Psoas muscle (tissue), 8 donors: Measurements from ENCODE around the gene TADA3. TPM values are rescaled to one million over a fixed set of nuclear protein-coding genes. Genes with fewer than 3 reads are reported as not detected.

Experiments
- ATAC-seq, 4 donors: fragments of 200-7000 bp; cut with Tn5 transposase; one replicate each; pipeline ENCODE4 v1.9.1; 2020; ENCODE audit warnings: moderate library complexity in 3 of 4, mild to moderate bottlenecking in 2 of 4
- DNase-seq, 2 donors: peaks; one replicate each; pipeline ENCODE4 v3.0.0-alpha.2; 2020
- H3K27ac ChIP-seq: fragments of 200-600 bp; one replicate; pipeline ENCODE4 v1.8.0; 2022
- H3K27me3 ChIP-seq, 3 donors: fragments of 200-600 bp in 1 of 3; one replicate each; pipeline versions ENCODE4 v1.6.1 to v1.8.0; 2013 to 2022; ENCODE audit warnings: low read length in 2 of 3, mild to moderate bottlenecking in 2 of 3, moderate library complexity in 1 of 3; ENCODE audit not compliant: insufficient read depth in 3 of 3
- H3K36me3 ChIP-seq, 2 donors: fragments of 200-600 bp in 1 of 2; one replicate each; pipeline versions ENCODE4 v1.6.1 to v1.8.0; 2013 to 2022; ENCODE audit warnings: low read depth in 1 of 2, mild to moderate bottlenecking in 1 of 2, moderate library complexity in 1 of 2; ENCODE audit not compliant: insufficient read depth in 1 of 2
- H3K4me1 ChIP-seq: fragments of 200-600 bp; one replicate; pipeline ENCODE4 v1.8.0; 2022
- H3K4me3 ChIP-seq: fragments of 200-600 bp; one replicate; pipeline ENCODE4 v1.8.0; 2022; ENCODE audit warnings: mild to moderate bottlenecking
- H3K9me3 ChIP-seq: fragments of 200-600 bp; one replicate; pipeline ENCODE4 v1.8.0; 2022
- WGBS, 3 donors: extraction: QIAGEN DNeasy Blood & Tissue Kit; methylation state at CpG; one replicate each; pipeline versions ENCODE4 v1.1.6 to v1.1.7; 2013; 5-methylcytosine and 5-hydroxymethylcytosine counted together
- intact Hi-C, 2 donors: fragments of 100-400 bp; cut with DNase I; formaldehyde crosslinking; loops; one replicate each; pipeline versions ENCODE4 v1.11.0 to v1.14.2; 2022
- polyA plus RNA-seq, 3 donors: library from polyadenylated mRNA; stranded (reverse); fragments of 200-250 nt; gene quantifications; one replicate each; pipeline ENCODE4 v1.2.3, GENCODE V29; 2013
- total RNA-seq, 4 donors: library from RNA; stranded (reverse); fragmentation: NEBNext Ultra II Directional in 2 of 4; extraction: Animal tissue kit (Norgen Biotek cat#: 25700) in 2 of 4; gene quantifications; one replicate each; pipeline versions ENCODE4 v1.2.1 to v1.2.4, GENCODE V29; 2021 to 2023
- TF ChIP-seq, protein P1 (sequence below): fragments of 200-600 bp; IDR thresholded peaks from one replicate; pipeline ENCODE4 v1.8.0; 2022; ENCODE audit warnings: antibody characterized with exemption
- donor health status: healthy with polysubstance abuse.
- donor health status: DM: no; HTN: no; CAD: no; lungs with moderate emphysema.
- donor health status: Bipolar disorder and iron deficiency.
- donor health status: healthy.
- donor health status: DM: yes; HTN: yes; CAD: no.
- donor health status: DM: no; HTN: no; CAD: no.
- donor health status: DM: no; HTN: no; CAD: no.
- donor health status: DM: yes; HTN: yes; CAD: no.

Gene TADA3
- total and polyA plus RNA-seq, 7 donors: 42.2 to 75.7 (median 43.3) TPM

DNA sequence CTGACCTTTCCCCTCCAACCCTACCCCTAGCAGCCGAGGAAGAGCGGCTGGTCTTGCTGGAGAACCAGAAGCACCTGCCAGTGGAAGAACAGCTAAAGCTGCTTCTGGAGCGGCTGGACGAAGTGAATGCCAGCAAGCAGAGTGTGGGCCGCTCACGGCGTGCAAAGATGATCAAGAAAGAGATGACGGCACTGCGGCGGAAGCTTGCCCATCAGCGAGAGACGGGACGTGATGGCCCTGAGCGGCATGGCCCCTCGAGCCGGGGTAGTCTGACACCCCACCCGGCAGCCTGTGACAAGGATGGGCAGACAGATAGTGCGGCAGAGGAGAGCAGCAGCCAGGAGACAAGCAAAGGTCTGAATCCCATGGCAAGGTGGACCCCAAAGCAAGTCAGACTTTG, 48.7 kb downstream of the TADA3 start:
- no peak for DNase-seq
- TF ChIP-seq, protein P1, sequence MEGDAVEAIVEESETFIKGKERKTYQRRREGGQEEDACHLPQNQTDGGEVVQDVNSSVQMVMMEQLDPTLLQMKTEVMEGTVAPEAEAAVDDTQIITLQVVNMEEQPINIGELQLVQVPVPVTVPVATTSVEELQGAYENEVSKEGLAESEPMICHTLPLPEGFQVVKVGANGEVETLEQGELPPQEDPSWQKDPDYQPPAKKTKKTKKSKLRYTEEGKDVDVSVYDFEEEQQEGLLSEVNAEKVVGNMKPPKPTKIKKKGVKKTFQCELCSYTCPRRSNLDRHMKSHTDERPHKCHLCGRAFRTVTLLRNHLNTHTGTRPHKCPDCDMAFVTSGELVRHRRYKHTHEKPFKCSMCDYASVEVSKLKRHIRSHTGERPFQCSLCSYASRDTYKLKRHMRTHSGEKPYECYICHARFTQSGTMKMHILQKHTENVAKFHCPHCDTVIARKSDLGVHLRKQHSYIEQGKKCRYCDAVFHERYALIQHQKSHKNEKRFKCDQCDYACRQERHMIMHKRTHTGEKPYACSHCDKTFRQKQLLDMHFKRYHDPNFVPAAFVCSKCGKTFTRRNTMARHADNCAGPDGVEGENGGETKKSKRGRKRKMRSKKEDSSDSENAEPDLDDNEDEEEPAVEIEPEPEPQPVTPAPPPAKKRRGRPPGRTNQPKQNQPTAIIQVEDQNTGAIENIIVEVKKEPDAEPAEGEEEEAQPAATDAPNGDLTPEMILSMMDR: no peak
- Histone ChIP-seq H3K27ac (no peak overlapping the region), H3K36me3 (peaks cover 33 to 100% of the 10 kb centered on the region in 2 donors), H3K4me3 (no peak overlapping the region), H3K27me3 (no peaks in the 10 kb centered on the region), H3K4me1 (no peaks in the 10 kb centered on the region), H3K9me3 (no peaks in the 10 kb centered on the region)
- 95 to 96% (median 96%) methylated on average over 18 of the region's 18 CpGs for WGBS, 3 donors
- intact Hi-C loops: no loop called here
- no peak for ATAC-seq

DNA sequence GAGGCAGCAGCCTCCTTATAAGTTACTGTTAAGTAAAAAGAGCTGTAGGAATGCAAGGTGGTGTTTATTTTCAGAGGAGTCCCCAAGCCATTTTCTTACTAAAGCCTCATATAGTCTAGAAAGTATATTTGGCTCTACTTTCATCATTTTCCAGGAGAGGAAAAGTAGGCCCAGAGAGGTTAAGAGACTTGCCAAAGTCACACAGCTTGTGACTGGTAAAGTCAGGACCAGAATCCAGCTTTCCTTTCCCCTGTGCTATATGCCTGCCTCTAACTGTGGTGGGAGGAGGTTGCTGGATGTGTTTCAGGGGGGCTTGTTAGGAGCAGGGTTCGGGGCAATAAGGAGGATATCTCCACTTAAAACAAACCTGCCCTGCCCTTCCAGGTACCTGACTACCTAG, 49.7 kb downstream of the TADA3 start:
- TF ChIP-seq, protein P1: no peak
- H3K4me1 ChIP-seq: no peaks in the 10 kb centered on the region
- WGBS, 3 donors: 91 to 100% (median 100%) methylated on average over 1 of the region's 1 CpG
- intact Hi-C loops: no loop called here
- no peaks in the 10 kb centered on the region for H3K9me3 ChIP-seq
- no peak overlapping the region for H3K4me3 ChIP-seq
- DNase-seq (no peak), ATAC-seq (no peak)
- peaks cover 37 to 100% of the 10 kb centered on the region in 2 donors for H3K36me3 ChIP-seq
- no peak overlapping the region for H3K27ac ChIP-seq
- no peaks in the 10 kb centered on the region for H3K27me3 ChIP-seq

DNA sequence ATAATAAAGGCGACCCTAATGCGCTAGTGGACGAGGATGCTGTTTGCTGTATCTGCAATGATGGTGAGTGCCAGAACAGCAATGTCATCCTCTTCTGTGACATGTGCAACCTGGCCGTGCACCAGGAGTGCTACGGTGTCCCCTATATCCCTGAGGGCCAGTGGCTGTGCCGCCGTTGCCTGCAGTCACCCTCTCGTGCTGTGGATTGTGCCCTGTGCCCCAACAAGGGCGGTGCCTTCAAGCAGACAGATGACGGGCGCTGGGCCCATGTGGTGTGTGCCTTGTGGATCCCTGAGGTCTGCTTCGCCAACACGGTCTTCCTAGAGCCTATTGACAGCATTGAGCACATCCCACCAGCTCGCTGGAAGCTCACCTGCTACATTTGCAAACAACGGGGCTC, 53.1 kb downstream of the TADA3 start:
- no peak for ATAC-seq
- intact Hi-C loops: no loop called here
- Histone ChIP-seq H3K9me3 (no peaks in the 10 kb centered on the region), H3K27me3 (no peaks in the 10 kb centered on the region), H3K4me1 (no peaks in the 10 kb centered on the region), H3K27ac (no peak overlapping the region), H3K36me3 (peaks cover 36 to 100% of the 10 kb centered on the region in 2 donors), H3K4me3 (no peak overlapping the region)
- no peak for DNase-seq
- TF ChIP-seq, protein P1: no peak
- WGBS, 3 donors: 90 to 92% (median 91%) methylated on average over 15 of the region's 15 CpGs

DNA sequence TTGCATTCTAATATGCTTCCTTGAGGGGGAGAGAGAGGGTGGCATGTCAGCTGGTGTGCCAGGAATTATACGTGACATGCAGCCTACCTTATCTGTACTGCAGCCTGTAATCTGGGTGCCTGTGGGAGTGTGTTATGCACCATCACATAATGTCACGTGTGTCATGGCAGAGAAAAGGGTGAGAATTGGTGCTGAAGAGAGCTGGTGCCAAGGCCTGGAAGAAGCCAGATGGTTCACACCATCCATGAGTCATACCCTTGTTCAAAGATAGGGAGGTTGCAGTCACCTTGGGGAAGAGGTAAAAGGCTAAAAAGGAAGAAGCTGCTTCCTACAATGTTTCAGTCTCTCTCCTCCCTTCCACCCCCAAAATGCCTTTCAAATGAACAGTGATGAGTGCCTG, 55.4 kb downstream of the TADA3 start:
- Histone ChIP-seq H3K27ac (no peak overlapping the region), H3K4me3 (no peak overlapping the region), H3K27me3 (no peaks in the 10 kb centered on the region), H3K4me1 (peaks cover 17% of the 10 kb centered on the region), H3K9me3 (no peaks in the 10 kb centered on the region), H3K36me3 (peaks cover 19 to 81% of the 10 kb centered on the region in 2 donors)
- 59 to 74% (median 69%) methylated on average over 2 of the region's 2 CpGs for WGBS, 3 donors
- intact Hi-C loops: no loop called here
- DNase-seq (no peak), ATAC-seq (no peak)
- TF ChIP-seq, protein P1: no peak

DNA sequence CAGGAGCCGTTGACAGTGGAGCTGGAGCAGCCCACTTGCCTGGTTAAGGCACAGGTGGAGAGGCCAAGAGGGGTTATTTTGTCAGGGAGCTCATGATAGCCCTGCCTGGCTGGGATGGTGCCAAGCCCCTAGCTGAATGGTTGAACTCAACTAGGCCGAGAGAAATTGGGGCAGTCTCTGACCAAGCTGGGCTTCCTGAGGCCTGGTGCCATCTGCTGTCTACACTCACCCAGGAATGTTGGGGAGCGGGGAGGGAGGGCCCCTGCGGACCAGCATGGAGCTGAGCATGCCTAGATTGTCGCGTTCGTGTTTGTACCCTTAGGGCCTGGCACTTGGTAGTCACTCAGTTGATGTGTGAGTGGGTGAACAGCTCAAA, 59.5 kb downstream of the TADA3 start:
- Histone ChIP-seq H3K36me3 (peaks cover 0 to 40% of the 10 kb centered on the region in 2 donors), H3K4me1 (peaks cover 17% of the 10 kb centered on the region), H3K9me3 (no peaks in the 10 kb centered on the region), H3K27ac (peak overlapping the region; percentile 100), H3K4me3 (peak overlapping the region; percentile 95), H3K27me3 (no peaks in the 10 kb centered on the region)
- DNase-seq (no peak), ATAC-seq (no peak)
- WGBS, 3 donors: 21 to 32% (median 27%) methylated on average over 7 of the region's 7 CpGs
- TF ChIP-seq, protein P1: no peak
- intact Hi-C loops: no loop called here
